C4-2B (cell line): Measurements from ENCODE around the gene PPP1R14D.

Source experiments
- ZFX ChIP-seq: fragments of 450-650 bp; IDR thresholded peaks from 2 replicates; pipeline ENCODE4 v1.6.1; 2017
- TF ChIP-seq, protein P1 (sequence below): fragments of 450-650 bp; conservative IDR thresholded peaks from 2 replicates; pipeline ENCODE4 v1.5.1; 2017; ENCODE audit warnings: mild to moderate bottlenecking

DNA sequence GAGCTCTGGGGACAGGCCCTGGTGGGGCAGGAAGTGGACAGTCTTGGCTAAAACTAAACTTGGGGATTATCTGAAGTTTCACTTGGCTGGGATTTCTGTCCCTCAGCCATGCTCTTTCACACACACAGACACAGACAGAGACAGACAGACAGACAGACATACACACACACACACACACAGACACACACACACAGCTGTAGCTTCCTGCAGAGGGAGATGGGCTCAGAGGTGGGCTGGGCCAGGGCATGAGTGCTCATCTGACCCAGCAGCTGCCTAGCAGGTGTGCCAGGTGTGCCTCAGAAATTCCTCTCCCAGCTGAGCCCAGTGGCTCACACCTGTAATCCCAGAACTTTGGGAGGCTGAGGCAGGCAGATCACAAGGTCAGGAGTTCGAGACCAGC lies 42.2 kb upstream of the PPP1R14D start:
- TF ChIP-seq, protein P1, sequence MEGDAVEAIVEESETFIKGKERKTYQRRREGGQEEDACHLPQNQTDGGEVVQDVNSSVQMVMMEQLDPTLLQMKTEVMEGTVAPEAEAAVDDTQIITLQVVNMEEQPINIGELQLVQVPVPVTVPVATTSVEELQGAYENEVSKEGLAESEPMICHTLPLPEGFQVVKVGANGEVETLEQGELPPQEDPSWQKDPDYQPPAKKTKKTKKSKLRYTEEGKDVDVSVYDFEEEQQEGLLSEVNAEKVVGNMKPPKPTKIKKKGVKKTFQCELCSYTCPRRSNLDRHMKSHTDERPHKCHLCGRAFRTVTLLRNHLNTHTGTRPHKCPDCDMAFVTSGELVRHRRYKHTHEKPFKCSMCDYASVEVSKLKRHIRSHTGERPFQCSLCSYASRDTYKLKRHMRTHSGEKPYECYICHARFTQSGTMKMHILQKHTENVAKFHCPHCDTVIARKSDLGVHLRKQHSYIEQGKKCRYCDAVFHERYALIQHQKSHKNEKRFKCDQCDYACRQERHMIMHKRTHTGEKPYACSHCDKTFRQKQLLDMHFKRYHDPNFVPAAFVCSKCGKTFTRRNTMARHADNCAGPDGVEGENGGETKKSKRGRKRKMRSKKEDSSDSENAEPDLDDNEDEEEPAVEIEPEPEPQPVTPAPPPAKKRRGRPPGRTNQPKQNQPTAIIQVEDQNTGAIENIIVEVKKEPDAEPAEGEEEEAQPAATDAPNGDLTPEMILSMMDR: no peak
- no peak for TF ChIP-seq ZFX
